Left forelimb (tissue), 1 donor: ENCODE data around the gene WNT7A.

ENCODE experiments used
- DNase-seq: peaks from one replicate; pipeline ENCODE4 v3.0.0-alpha.2; 2018; ENCODE audit warnings: low spot score

WNT7A gene

GRCh38 chr3:13844911-13845310 is 35.0 kb downstream of the WNT7A start:
- no peak for DNase-seq

- no peak for DNase-seq
These were observed 35.6 kb downstream of the WNT7A start for GRCh38 chr3:13844286-13844685.

GRCh38 chr3:13843351-13843750 is 36.5 kb downstream of the WNT7A start:
- DNase-seq, result no peak

- DNase-seq, result no peak
These were observed 37.6 kb downstream of the WNT7A start for GRCh38 chr3:13842226-13842625.

- no peak for DNase-seq
These were observed 38.0 kb downstream of the WNT7A start for GRCh38 chr3:13841826-13842225.

- DNase-seq, result no peak
These were observed 38.7 kb downstream of the WNT7A start for GRCh38 chr3:13841141-13841540.

- DNase-seq, result no peak
These were observed 39.4 kb downstream of the WNT7A start for GRCh38 chr3:13840456-13840855.

GRCh38 chr3:13839726-13840340 is 40.0 kb downstream of the WNT7A start:
- no peak for DNase-seq

- no peak for DNase-seq
These were observed 40.6 kb downstream of the WNT7A start for GRCh38 chr3:13839253-13839652.

GRCh38 chr3:13838421-13838820 is 41.5 kb downstream of the WNT7A start:
- DNase-seq, result no peak

- no peak for DNase-seq
These were observed 42.1 kb downstream of the WNT7A start for GRCh38 chr3:13837751-13838150.

- DNase-seq, result no peak
These were observed 42.9 kb downstream of the WNT7A start for GRCh38 chr3:13836658-13837587.

- no peak for DNase-seq
These were observed 44.6 kb downstream of the WNT7A start for GRCh38 chr3:13835246-13835645.

- no peak for DNase-seq
These were observed 45.4 kb downstream of the WNT7A start for GRCh38 chr3:13834258-13835035.

- DNase-seq, result no peak
These were observed 46.2 kb downstream of the WNT7A start for GRCh38 chr3:13833506-13834257.

GRCh38 chr3:13832130-13832529 is 47.7 kb downstream of the WNT7A start:
- DNase-seq, result no peak

GRCh38 chr3:13831386-13831996 is 48.4 kb downstream of the WNT7A start:
- DNase-seq, result no peak

GRCh38 chr3:13829311-13829710 is 50.6 kb downstream of the WNT7A start:
- DNase-seq, result no peak

- no peak for DNase-seq
These were observed 51.2 kb downstream of the WNT7A start for GRCh38 chr3:13828501-13829265.

GRCh38 chr3:13827699-13828098 is 52.2 kb downstream of the WNT7A start:
- no peak for DNase-seq

- no peak for DNase-seq
These were observed 52.6 kb downstream of the WNT7A start for GRCh38 chr3:13827256-13827655.
